ENCODE results near the gene JMJD1C.
"Not testable (repeated sequence)": the region's sequence is repeated elsewhere in the genome, so short reads cannot be mapped to it uniquely, and the experiment has no call there.

JMJD1C gene

GRCh38 chr10:63503395-63503794, 37.6 kb upstream of the JMJD1C start:
- no peak for DNase-seq (ENCODE audit: low read depth)
- no peak overlapping the region for H3K4me3 ChIP-seq (replicated peaks; ENCODE audit: low read depth, low read length)
- TF ChIP-seq CTCF (IDR thresholded peaks at IDR 0.05; ENCODE audit: low read length, missing control alignments) = no peak

GRCh38 chr10:63502832-63503231, 37.1 kb upstream of the JMJD1C start:
- TF ChIP-seq CTCF (IDR thresholded peaks at IDR 0.05; ENCODE audit: low read length, missing control alignments) = no peak
- no peak for DNase-seq (ENCODE audit: low read depth)
- H3K4me3 ChIP-seq (replicated peaks; ENCODE audit: low read depth, low read length) = no peak overlapping the region

GRCh38 chr10:63501954-63502353, 36.2 kb upstream of the JMJD1C start:
- no peak for DNase-seq (ENCODE audit: low read depth)
- no peak for TF ChIP-seq CTCF (IDR thresholded peaks at IDR 0.05; ENCODE audit: low read length, missing control alignments)

GRCh38 chr10:63500551-63500950, 34.8 kb upstream of the JMJD1C start:
- DNase-seq (ENCODE audit: low read depth); H3K4me3 ChIP-seq (replicated peaks; ENCODE audit: low read depth, low read length): not testable (repeated sequence)

More at GRCh38 chr10:63501954-63502353, 36.2 kb upstream of the JMJD1C start:
- no peak overlapping the region for H3K4me3 ChIP-seq (replicated peaks; ENCODE audit: low read depth, low read length)

GRCh38 chr10:63498665-63499064, 32.9 kb upstream of the JMJD1C start:
- no peak overlapping the region for H3K4me3 ChIP-seq (replicated peaks; ENCODE audit: low read depth, low read length)
- TF ChIP-seq CTCF (IDR thresholded peaks at IDR 0.05; ENCODE audit: low read length, missing control alignments) = no peak

GRCh38 chr10:63497321-63497720, 31.5 kb upstream of the JMJD1C start:
- TF ChIP-seq CTCF (IDR thresholded peaks at IDR 0.05; ENCODE audit: low read length, missing control alignments) = no peak
- H3K4me3 ChIP-seq (replicated peaks; ENCODE audit: low read depth, low read length) = no peak overlapping the region
- DNase-seq (ENCODE audit: low read depth) = no peak

More at GRCh38 chr10:63498665-63499064, 32.9 kb upstream of the JMJD1C start:
- no peak for DNase-seq (ENCODE audit: low read depth)

GRCh38 chr10:63496561-63496960, 30.8 kb upstream of the JMJD1C start:
- no peak overlapping the region for H3K4me3 ChIP-seq (replicated peaks; ENCODE audit: low read depth, low read length)
- TF ChIP-seq CTCF (IDR thresholded peaks at IDR 0.05; ENCODE audit: low read length, missing control alignments) = no peak
- DNase-seq (ENCODE audit: low read depth) = no peak
